GM21529 (cell line): ENCODE data around the gene TPSB2.
"Not testable (repeated sequence)": the region's sequence is repeated elsewhere in the genome, so short reads cannot be mapped to it uniquely, and the experiment has no call there.

Experiments used
- ATAC-seq: cut with Tn5 transposase; IDR thresholded peaks from one replicate; pipeline ENCODE4 v1.9.1; 2021; ENCODE audit not compliant: unreplicated experiment

The TPSB2 gene

GRCh38 chr16:1206786-1207185, 23.2 kb downstream of the TPSB2 start:
- no peak for ATAC-seq

GRCh38 chr16:1206326-1206725, 23.7 kb downstream of the TPSB2 start:
- ATAC-seq, result no peak

- ATAC-seq, result no peak
Measured at GRCh38 chr16:1204933-1205332, 25.1 kb downstream of the TPSB2 start.

GRCh38 chr16:1202274-1202673, 27.7 kb downstream of the TPSB2 start:
- ATAC-seq, result no peak

GRCh38 chr16:1201444-1201843, 28.5 kb downstream of the TPSB2 start:
- ATAC-seq, result no peak

GRCh38 chr16:1200014-1200627, 29.9 kb downstream of the TPSB2 start:
- no peak for ATAC-seq

GRCh38 chr16:1199347-1200013, 30.5 kb downstream of the TPSB2 start:
- no peak for ATAC-seq

GRCh38 chr16:1198671-1199346, 31.2 kb downstream of the TPSB2 start:
- not testable (repeated sequence) for ATAC-seq

- ATAC-seq, result no peak
Measured at GRCh38 chr16:1198194-1198593, 31.8 kb downstream of the TPSB2 start.

- no peak for ATAC-seq
Measured at GRCh38 chr16:1197237-1197866, 32.6 kb downstream of the TPSB2 start.

- no peak for ATAC-seq
Measured at GRCh38 chr16:1196494-1196893, 33.5 kb downstream of the TPSB2 start.

GRCh38 chr16:1195393-1195666, 34.7 kb downstream of the TPSB2 start:
- no peak for ATAC-seq

GRCh38 chr16:1194665-1195392, 35.2 kb downstream of the TPSB2 start:
- no peak for ATAC-seq

GRCh38 chr16:1193825-1194581, 36.0 kb downstream of the TPSB2 start:
- no peak for ATAC-seq

- no peak for ATAC-seq
Measured at GRCh38 chr16:1193143-1193824, 36.7 kb downstream of the TPSB2 start.

- no peak for ATAC-seq
Measured at GRCh38 chr16:1192384-1193073, 37.5 kb downstream of the TPSB2 start.

GRCh38 chr16:1190789-1191188, 39.2 kb downstream of the TPSB2 start:
- ATAC-seq, result not testable (repeated sequence)

- ATAC-seq, result no peak
Measured at GRCh38 chr16:1189455-1189854, 40.5 kb downstream of the TPSB2 start.

GRCh38 chr16:1188432-1189189, 41.4 kb downstream of the TPSB2 start:
- ATAC-seq, result no peak
